DOHH2 (cell line): ENCODE results near the gene NBDY.

Source experiments
- EZH2phosphoT487 ChIP-seq: fragments of 200-600 bp; sonication (generic); IDR thresholded peaks from 2 replicates; pipeline ENCODE4 v1.6.1; 2017; ENCODE audit warnings: borderline replicate concordance, mild to moderate bottlenecking, antibody characterized with exemption, low read length, moderate library complexity, mixed read lengths
- TF ChIP-seq, protein P1 (sequence below): fragments of 200-600 bp; sonication (generic); IDR thresholded peaks from one replicate; pipeline ENCODE4 v1.5.1; 2014; ENCODE audit warnings: antibody characterized with exemption, mild to moderate bottlenecking, low read depth, low read length; ENCODE audit not compliant: poor library complexity, severe bottlenecking

DNA sequence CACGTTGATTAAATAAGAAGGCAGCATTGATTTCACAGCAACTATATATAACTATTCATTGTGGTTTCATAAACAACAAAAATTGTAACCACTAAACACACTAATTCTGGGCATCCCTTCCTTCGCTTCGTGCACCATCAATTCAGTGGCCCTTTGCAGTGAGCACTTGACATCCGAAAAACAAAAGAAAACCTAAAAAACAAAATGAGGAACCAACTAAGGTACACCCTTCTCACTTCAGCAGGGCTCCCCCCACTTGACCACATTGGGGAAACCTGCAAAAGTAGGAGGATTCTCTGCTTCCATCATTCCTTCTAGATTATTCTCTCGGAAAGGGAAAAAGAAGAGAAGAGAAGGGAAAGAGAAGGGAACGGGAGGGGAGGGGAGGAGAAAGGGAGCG, 28.3 kb downstream of the NBDY start:
- TF ChIP-seq, protein P1, sequence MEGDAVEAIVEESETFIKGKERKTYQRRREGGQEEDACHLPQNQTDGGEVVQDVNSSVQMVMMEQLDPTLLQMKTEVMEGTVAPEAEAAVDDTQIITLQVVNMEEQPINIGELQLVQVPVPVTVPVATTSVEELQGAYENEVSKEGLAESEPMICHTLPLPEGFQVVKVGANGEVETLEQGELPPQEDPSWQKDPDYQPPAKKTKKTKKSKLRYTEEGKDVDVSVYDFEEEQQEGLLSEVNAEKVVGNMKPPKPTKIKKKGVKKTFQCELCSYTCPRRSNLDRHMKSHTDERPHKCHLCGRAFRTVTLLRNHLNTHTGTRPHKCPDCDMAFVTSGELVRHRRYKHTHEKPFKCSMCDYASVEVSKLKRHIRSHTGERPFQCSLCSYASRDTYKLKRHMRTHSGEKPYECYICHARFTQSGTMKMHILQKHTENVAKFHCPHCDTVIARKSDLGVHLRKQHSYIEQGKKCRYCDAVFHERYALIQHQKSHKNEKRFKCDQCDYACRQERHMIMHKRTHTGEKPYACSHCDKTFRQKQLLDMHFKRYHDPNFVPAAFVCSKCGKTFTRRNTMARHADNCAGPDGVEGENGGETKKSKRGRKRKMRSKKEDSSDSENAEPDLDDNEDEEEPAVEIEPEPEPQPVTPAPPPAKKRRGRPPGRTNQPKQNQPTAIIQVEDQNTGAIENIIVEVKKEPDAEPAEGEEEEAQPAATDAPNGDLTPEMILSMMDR, result no peak
- TF ChIP-seq EZH2phosphoT487, result no peak
